GM15510 (cell line): ENCODE results near the gene LMOD3.

Experiments used
- POLR2A ChIP-seq: IDR thresholded peaks from 3 replicates; pipeline ENCODE4 v1.6.1; 2011; ENCODE audit warnings: borderline replicate concordance; ENCODE audit not compliant: insufficient read length; ENCODE audit errors: extremely low read depth

LMOD3 gene

GRCh38 chr3:69137005-69137404, 14.6 kb upstream of the LMOD3 start:
- TF ChIP-seq POLR2A: no peak

DNA sequence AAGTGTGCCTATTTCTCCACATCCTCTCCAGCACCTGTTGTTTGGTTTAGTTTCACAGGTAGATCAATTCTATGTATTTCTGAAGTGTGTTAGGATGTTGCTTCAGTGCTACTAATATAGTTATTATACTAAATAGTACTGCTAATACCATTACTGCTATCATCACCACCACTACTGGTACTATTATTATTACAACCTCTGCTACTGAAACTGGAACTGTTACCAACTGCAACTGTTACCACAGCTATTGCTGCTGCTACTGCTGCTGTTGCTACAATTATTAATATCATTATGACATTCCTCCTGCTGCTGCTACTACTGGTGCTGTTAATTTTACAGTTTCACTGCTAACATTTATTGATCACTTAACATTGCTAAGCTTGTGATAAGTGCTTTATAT, 8.3 kb upstream of the LMOD3 start:
- TF ChIP-seq POLR2A: no peak

GRCh38 chr3:69129531-69129930, 7.1 kb upstream of the LMOD3 start:
- TF ChIP-seq POLR2A: no peak

- no peak for TF ChIP-seq POLR2A
Measured at GRCh38 chr3:69128509-69128908, 6.1 kb upstream of the LMOD3 start.

DNA sequence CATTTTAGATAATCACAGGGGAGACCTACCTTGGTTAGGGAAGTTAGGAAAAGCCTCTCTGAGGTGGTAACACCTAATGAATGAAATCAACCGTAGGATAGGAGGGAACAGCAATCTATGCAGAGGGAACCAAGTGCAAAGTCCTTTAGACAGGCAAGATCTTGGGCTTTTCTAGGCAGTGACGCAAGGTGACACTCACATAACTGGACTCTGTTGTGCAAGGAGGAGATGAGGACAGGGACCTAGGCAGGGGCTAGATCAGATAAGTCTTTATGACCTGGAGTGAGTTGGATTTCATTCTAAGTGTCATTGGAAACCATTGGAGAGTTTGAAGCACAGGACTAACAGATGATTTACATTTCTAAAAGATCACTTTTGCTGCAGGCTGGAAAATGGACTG, 4.6 kb upstream of the LMOD3 start:
- no peak for TF ChIP-seq POLR2A

- TF ChIP-seq POLR2A: no peak
Measured at GRCh38 chr3:69126216-69126615, 3.8 kb upstream of the LMOD3 start.

DNA sequence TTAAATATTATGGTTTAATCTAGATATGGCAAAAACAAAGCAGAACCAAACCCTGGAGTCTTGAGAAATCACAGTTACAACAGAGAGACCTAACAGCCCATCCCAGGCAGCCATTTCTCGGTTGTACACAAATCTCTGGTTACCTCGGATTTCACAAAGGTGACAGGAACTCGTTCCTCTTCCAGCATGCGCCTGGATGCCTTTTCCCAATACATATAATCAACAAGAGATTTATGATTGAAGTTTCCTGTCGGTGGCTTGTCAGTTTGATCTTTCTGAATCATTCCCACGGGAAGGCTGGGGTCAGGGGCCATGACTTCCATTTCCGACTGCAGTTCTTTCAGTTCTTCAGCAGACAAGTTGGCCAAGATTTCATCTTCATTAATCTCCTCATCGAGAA, 445 bp downstream of the LMOD3 start:
- no peak for TF ChIP-seq POLR2A

DNA sequence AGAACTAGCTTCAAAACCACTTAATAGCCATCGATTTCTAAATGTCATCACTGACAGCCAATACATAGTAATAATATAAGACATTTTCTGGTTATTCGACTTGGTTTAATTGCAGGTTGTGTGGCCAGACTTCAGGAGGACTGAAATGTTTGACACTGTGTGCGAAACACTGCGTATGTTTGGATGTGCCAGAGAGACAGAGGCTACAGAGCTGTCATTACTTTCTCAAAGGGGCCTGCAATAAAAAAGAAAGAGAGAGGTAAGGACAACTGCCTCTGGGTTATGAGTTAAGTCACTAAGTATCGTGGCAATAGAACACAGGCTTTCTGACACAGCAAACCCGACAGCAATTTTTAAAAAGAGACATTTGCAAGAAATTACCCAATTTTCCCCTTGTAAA, 882 bp downstream of the LMOD3 start:
- TF ChIP-seq POLR2A: no peak

- TF ChIP-seq POLR2A: no peak
Measured at GRCh38 chr3:69120879-69121464, 1.4 kb downstream of the LMOD3 start.

DNA sequence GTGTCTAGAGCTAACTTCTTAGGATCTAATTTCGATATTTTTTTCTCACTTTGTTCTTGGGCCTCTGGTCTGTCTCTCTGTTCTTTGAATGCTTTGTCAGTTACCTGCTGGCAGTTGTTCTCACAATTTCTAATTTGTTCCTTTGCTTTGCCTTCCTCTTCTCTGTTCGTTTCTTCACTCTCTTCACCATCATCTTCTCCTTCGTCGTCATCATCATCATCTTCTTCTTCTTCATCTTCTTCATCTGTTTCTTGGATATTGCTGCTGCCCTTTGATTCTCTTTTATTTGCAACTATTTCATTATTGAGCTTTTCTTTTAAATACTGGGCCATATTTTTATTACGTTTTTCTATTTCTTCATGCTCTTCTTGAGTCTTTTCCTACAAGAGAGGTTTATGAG, 2.7 kb downstream of the LMOD3 start:
- TF ChIP-seq POLR2A: no peak

GRCh38 chr3:69119138-69119537, 3.3 kb downstream of the LMOD3 start:
- TF ChIP-seq POLR2A: no peak

DNA sequence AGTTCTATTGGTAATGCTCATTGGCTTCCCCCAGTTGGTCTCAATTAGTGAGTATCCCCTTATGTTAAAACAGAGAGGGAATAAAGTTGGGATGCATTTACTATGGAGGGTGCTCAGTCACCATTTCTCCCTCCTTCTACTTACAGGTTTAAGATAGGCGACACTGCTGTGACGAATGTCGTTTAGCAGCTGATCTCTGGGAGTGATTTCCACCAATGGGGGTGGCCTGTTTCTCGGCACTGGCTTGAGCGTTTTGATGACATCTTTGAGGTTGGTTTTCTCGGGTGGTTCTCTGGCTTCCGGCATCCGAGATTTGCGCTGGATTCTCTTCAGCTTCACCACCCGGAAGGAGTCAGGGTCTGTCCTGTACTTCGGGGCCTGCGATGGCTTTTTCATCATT, 3.8 kb downstream of the LMOD3 start:
- TF ChIP-seq POLR2A: no peak

GRCh38 chr3:69116897-69117296, 5.5 kb downstream of the LMOD3 start:
- TF ChIP-seq POLR2A: no peak

GRCh38 chr3:69116162-69116561, 6.2 kb downstream of the LMOD3 start:
- no peak for TF ChIP-seq POLR2A

DNA sequence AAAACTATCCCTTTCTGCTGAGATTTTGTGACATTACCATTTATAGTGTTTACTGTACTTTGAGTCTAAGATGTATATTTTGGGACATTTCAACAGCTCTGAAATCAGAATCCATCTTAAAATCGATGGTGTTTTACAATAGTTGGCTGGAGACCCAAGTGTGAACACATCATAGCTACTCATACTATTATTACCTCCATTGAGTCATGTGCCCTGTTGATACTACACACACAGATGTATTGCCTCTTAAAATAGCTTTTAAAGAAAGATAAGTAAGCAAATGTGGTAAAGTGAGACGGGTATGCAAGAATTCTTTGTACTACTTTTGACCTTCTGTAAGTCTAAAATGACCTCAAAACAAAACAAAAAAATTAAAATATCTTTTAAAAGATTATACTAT, 6.7 kb downstream of the LMOD3 start:
- no peak for TF ChIP-seq POLR2A

DNA sequence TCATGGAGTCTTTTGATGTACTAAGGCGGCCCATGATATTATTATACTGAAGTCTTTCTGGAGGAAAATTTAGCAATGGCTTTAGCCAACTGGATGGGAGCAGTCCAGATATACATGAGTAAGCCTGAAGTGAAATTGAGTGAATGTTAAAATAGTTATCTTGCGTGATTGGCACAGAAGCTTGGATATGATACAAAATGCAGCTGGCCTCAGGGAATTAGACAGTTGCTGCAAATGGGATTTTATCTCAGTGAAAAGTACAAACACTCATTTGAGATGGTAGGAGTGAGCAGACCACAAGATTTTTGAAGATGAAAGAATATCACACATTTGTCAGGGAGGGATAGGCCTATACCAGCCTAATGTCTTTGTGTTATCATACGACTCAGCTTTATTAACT, 8.9 kb downstream of the LMOD3 start:
- TF ChIP-seq POLR2A: no peak

DNA sequence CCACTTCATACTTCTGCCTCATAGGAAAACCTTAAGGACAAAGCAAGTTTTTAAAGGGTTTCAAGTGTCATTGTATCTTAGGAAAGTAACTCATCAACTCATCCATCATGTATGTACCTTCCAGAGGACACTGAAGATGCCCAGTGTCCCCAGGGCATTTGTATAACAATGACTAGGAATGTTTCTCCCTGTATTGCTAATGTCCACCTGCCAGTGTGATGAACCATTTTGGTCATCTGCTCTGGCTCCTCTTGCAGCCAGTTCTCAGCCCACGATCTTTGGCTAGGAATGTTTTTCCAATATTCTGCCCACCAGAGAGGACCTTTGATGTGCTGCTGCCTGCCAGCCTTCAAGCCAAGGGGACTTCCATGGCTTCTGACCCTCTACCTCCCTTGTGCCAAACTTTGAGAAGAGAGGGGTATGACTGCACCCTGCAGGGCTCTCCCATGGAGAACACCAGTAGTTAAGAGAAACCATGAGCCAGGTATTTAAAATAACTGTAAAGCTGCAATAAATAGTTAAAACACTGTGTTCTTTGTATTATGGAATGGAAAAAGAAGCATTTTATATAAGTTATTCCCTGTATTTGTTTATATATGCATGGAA, 11.4 kb downstream of the LMOD3 start:
- TF ChIP-seq POLR2A: no peak
